NCI-H2081 treated with DMSO at 0.1 percent for 48 hours (cell line): ENCODE results near the gene CAND2.

Experiments
- DNase-seq: peaks from one replicate; lab custom pipeline; 2025; lab: John Stamatoyannopoulos, UW

The CAND2 gene

GRCh38 chr3:12796171-12797123 is at the start of gene CAND2:
TSS of gene CAND2 (plus strand) at chr3:12796680. CDS start at chr3:12796721, 41 bp downstream.
- DNase-seq, result no peak

DNA sequence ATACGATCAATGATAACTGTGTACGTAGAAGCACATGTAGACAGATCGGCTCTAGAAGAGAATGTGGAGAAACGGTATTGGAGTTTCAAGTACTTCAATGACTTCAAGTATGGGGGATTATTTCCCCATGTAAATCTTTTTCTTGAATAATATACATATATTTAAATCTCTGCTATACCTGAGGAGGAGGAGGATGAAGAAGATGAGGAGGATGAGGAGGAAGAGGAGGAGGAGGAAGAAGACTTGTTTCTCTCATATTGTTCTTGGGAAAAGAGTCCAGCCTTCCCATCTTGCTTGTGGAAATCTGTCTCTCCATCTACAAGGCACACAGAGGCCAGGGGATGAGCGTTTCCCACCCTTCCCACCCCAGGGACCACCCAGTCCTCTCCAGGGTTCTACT is 48.0 kb upstream of the CAND2 start:
- no peak for DNase-seq

- DNase-seq, result no peak
Observed at GRCh38 chr3:12750223-12750622, 46.3 kb upstream of the CAND2 start.

GRCh38 chr3:12750658-12751071 is 45.8 kb upstream of the CAND2 start:
- no peak for DNase-seq

- no peak for DNase-seq
Observed at GRCh38 chr3:12751571-12751970, 44.9 kb upstream of the CAND2 start.

DNA sequence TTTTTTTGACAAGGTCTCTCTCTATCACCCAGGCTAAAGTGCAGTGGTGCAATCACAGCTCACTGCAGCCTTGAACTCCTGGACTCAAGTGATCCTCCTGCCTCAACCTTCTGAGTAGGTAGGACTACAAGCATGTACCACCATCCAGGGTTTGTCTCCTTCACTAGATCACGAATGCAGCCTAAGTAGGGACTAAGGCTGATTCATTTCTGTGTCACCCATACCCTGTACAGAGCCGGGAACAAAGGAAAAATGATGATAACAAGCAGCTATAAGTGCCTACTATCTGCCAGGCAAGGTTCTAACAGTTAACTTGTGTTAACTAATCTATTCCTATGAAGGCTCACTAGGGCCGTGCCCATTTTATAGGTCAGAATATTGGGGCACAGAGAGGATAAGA is 44.4 kb upstream of the CAND2 start:
- DNase-seq, result no peak

- no peak for DNase-seq
Observed at GRCh38 chr3:12752809-12753208, 43.7 kb upstream of the CAND2 start.

DNA sequence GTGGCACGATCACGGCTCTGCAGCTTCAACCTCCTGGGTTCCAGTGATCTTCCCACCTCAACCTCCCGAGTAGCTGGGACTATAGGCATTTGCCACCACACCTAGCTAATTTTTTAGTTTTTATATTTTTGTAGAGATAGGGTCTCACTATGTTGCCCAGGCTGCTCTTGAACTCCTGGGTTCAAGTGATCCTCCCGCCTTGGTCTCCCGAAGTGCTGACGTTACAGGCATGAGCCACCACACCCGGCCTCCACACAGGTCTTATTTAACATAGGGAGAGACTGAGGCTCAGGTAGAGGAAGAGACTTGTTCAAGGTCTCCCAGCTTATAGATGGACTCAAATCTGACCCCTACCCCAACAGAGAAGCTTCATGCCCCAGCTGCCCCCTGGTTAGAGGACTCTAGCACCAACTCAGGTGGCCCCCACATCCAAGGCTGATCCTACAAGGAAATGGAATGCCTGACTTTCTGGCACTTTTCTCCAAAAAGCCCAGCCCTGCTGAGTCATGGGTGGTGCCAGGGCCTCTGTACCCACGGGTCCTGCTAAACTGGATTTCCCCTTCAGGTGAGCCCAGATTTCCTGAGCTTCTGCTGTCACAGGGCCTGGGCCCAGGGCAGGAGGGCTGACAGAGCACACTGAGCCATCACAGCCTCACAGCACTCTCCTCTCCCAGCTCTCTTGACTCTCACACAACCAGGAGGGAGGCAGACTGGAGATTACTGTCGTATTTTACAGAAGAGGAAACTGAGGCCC is 43.0 kb upstream of the CAND2 start:
- no peak for DNase-seq

GRCh38 chr3:12754313-12754712 is 42.2 kb upstream of the CAND2 start:
- no peak for DNase-seq

DNA sequence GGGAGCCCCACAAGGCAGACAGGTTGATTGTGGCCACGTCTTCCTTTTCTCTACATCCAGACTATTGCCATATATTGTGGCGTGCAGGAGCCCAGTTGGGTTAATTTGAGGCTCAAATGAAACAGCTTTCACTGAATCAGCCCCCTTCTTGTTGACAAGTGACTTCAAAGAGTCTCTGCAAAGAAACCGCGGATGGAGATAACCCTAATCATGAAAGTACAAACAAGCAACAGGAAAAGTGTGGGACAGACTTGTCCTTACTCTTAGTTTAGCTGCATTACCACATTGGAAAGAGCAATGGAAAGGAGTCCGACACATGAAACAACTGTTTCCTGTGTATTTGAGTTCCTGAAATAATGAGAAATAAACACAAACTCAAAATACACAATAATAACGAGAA is 40.7 kb upstream of the CAND2 start:
- no peak for DNase-seq

GRCh38 chr3:12756175-12756574 is 40.3 kb upstream of the CAND2 start:
- no peak for DNase-seq

DNA sequence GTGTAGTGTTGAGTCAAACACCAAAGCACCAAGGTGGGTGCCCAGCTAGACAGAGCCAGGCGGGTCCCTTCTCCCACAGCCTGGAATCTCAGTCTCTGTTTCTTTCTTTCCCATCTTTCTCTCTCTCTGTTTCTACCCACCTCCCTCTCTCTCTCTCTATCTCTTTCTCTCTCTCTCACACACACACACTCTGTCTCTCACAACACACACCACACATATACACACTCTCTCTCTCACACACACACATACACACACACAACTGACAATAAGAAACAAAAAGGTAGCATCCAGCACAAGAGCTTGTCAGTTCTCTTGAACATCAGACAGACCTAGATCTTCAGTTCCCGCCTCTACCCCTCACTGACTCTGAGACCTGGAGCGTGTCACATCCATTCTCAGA is 39.8 kb upstream of the CAND2 start:
- no peak for DNase-seq

GRCh38 chr3:12758025-12758781 is 38.3 kb upstream of the CAND2 start:
- no peak for DNase-seq

DNA sequence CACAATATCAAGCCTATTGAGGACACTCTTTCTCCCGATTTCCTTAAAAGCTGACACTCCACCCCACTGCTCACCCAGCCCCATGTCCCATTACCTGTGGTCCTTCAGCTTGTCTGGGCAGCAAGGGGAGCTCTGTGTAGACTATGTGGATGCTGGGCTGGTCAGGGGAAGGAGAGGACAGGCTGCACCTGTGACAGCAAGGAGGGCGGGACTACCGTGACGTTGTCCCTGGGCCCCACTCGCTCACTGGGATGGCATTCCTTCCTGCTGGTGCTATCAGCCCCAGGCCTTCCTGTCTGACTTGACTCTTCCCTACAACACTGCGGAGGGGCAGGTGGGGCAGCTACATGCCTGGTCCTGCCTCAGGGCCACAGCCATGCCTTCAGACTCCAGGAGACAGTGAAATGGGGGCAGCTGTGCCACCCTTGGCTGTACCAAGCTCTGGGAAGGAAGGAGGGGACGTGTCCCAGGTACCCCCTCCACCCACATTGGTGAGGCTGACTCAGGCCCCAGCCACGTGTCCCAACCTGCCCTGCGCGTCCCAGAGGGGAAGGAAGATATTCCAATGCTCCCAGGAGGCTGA is 37.3 kb upstream of the CAND2 start, which contains the start of gene TMEM40:
Gene TMEM40, minus strand, starts transcription at position 163 of the 583 bp plus-strand sequence. CDS start 9,427 bp downstream, outside the sequence.
- DNase-seq, result no peak

DNA sequence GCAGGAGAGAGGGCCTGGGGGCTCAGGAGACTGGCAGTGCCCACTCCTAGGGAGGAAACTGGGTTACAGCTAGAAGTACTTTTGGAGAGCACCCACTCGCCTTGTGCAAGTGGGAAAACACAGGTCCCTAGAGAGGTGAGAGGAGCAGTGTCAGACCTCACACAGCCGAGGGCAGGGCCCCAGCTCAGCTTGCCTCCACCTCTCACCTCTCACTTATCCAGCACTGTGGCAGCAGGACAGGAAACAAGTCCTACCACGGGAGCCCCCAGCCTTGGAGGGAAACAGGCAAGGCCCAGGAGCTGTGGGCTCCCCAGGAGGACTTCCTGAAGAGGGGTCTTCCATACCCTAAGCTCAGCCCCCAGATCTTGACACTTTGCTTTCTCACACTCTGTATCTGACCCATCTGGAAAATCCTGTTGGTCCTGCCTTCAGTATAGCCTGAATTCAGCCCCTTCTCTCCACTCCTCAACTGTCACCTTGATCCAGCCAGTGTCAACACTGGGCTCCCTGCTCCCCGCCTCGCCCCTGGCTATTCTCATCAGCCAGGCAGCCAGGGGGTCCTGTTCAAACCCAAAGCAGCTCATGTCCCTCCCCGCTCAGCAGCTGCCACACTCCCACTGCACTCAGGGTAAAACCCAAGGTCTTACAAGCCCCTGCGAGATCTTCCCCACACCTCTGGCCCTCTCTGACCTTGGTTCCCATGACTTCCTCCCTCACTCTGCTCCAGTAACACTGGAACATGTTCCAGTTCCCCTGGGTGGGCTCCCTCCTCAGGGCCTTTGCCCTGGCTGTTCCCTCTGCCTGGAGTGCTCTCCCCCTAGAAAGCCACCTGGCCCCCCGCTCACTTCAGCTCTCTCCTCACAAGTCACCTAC is 36.6 kb upstream of the CAND2 start:
- no peak for DNase-seq

GRCh38 chr3:12764171-12764776 is 32.2 kb upstream of the CAND2 start:
- no peak for DNase-seq

GRCh38 chr3:12766541-12766940 is 29.9 kb upstream of the CAND2 start:
- no peak for DNase-seq

GRCh38 chr3:12768579-12769527 is 27.6 kb upstream of the CAND2 start:
- DNase-seq, result no peak

DNA sequence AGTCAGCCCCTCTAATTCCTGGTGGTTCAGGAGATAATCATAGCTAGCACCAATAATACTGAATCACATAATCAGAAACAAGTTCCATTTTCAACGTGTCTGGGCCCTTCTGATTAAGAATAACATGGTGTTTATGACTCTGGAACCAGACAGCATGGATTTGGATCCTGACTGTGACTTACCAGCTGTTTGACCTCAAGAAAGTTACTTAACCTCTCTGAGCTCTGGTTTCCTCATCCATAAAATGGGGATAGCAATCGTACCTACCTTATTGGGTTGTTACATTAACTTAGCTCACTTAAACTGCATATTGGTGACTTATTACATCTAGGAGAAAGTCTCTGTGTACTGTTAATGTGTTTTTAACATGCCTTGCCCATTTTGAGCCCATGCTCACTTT is 26.7 kb upstream of the CAND2 start:
- no peak for DNase-seq
